Renal pelvis (tissue), 12 donors: ENCODE data around the gene SLC9A3. TPM values are rescaled to one million over a fixed set of nuclear protein-coding genes. Genes with fewer than 3 reads are reported as not detected.

Experiments used
- DNase-seq: peaks from one replicate; pipeline ENCODE4 v3.0.0-alpha.2; 2013
- long read RNA-seq, 16 experiments: transcript quantifications; one replicate each; lab custom pipeline, GENCODE V29; 2026
- polyA plus RNA-seq, 3 donors: library from polyadenylated mRNA; unstranded; fragments of 120-200 nt; gene quantifications; one replicate each; pipeline ENCODE4 v1.2.1, GENCODE V29; 2013; ENCODE audit not compliant: insufficient read length in 3 of 3

The SLC9A3 gene
- 10 to 100 TPM; 46.4 to 69.6 (median 58.0) TPM for polyA plus RNA-seq
- long read RNA-seq, donor 1, transcript SLC9A3-201 (17 exons, 2,584 nt): major isoform, 6 of 6 reads
- long read RNA-seq, donor 1, partial matches to known transcripts: 0 of 6 reads
- long read RNA-seq, donor 1, other reads (novel, unspliced or antisense): 0 of 6 reads
- long read RNA-seq, donor 2, partial matches to known transcripts: 8 of 12 reads
- long read RNA-seq, donor 2, other reads (novel, unspliced or antisense): 0 of 12 reads
- long read RNA-seq, donor 3, transcript SLC9A3-201 (17 exons, 2,584 nt): major isoform, 7 of 7 reads
- long read RNA-seq, donor 3, partial matches to known transcripts: 0 of 7 reads
- long read RNA-seq, donor 3, other reads (novel, unspliced or antisense): 0 of 7 reads
- long read RNA-seq, donor 4, transcript SLC9A3-201 (17 exons, 2,584 nt): major isoform, 6 of 25 reads
- long read RNA-seq, donor 4, partial matches to known transcripts: 19 of 25 reads
- long read RNA-seq, donor 4, other reads (novel, unspliced or antisense): 0 of 25 reads
- long read RNA-seq, donor 5, partial matches to known transcripts: 0 of 1 reads
- long read RNA-seq, donor 5, other reads (novel, unspliced or antisense): 0 of 1 reads
- long read RNA-seq, donor 6, partial matches to known transcripts: 17 of 22 reads
- long read RNA-seq, donor 6, other reads (novel, unspliced or antisense): 0 of 22 reads
- long read RNA-seq, donor 7, transcript SLC9A3-201 (17 exons, 2,584 nt): major isoform, 8 of 44 reads
- long read RNA-seq, donor 7, partial matches to known transcripts: 34 of 44 reads
- long read RNA-seq, donor 7, other reads (novel, unspliced or antisense): 0 of 44 reads
- long read RNA-seq, donor 8: 0 reads
- long read RNA-seq, donor 9, transcript SLC9A3-201 (17 exons, 2,584 nt): major isoform, 5 of 10 reads
- long read RNA-seq, donor 9, partial matches to known transcripts: 5 of 10 reads
- long read RNA-seq, donor 9, other reads (novel, unspliced or antisense): 0 of 10 reads
- long read RNA-seq, donor 10, partial matches to known transcripts: 6 of 17 reads
- long read RNA-seq, donor 10, other reads (novel, unspliced or antisense): 5 of 17 reads
- long read RNA-seq, donor 11, transcript SLC9A3-201 (17 exons, 2,584 nt): major isoform, 8 of 29 reads
- long read RNA-seq, donor 11, partial matches to known transcripts: 21 of 29 reads
- long read RNA-seq, donor 11, other reads (novel, unspliced or antisense): 0 of 29 reads
- long read RNA-seq, donor 12, transcript SLC9A3-201 (17 exons, 2,584 nt): major isoform, 8 of 19 reads
- long read RNA-seq, donor 12, partial matches to known transcripts: 11 of 19 reads
- long read RNA-seq, donor 12, other reads (novel, unspliced or antisense): 0 of 19 reads
- long read RNA-seq, donor 13, partial matches to known transcripts: 54 of 55 reads
- long read RNA-seq, donor 13, other reads (novel, unspliced or antisense): 0 of 55 reads
- long read RNA-seq, donor 14, full-length matches to known transcripts: 9 of 17 reads
- long read RNA-seq, donor 14, partial matches to known transcripts: 8 of 17 reads
- long read RNA-seq, donor 14, other reads (novel, unspliced or antisense): 0 of 17 reads
- long read RNA-seq, donor 15, transcript SLC9A3-201 (17 exons, 2,584 nt): major isoform, 8 of 19 reads
- long read RNA-seq, donor 15, partial matches to known transcripts: 10 of 19 reads
- long read RNA-seq, donor 15, other reads (novel, unspliced or antisense): 0 of 19 reads
- long read RNA-seq, donor 16, partial matches to known transcripts: 6 of 9 reads
- long read RNA-seq, donor 16, other reads (novel, unspliced or antisense): 0 of 9 reads

DNA sequence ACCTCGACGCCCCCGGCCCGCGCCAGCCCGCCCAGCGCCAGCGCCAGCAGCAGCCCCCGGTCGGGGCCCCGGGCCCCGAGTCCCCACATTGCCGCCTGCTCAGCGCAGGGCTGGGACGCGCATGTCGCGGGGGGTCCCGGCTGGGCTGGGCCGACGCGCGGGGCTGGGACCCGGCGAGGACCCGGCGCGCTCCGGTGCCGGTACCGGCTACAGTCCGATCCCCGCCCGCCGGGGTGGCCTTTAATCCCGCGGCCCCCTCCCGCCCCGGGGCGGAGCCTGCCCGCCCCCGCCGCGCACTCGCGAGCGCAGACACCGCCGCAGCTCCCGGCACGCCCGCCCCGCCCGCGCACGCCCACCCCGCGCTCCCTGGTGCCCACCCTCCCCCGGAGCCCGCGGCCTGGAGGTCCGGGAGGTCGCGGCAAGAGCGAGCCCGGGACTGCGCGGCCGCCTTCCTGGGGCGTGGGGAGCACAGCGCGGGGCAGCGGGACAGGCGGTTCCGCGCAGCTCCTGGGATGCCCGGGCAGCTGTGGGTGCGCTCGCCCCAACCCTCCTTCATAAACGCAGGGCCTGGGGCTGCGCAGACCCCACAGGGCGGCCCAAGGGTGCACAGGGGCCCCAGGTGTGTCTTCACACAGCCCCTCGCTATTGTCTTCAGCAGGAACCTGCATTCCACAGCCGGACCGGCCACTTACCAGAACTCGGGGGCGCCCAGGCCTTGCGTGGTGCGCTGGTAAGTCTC, at the start of gene SLC9A3:
TSS of gene SLC9A3 (minus strand) at position 216 of the 739 bp plus-strand sequence.
- DNase-seq: no peak

DNA sequence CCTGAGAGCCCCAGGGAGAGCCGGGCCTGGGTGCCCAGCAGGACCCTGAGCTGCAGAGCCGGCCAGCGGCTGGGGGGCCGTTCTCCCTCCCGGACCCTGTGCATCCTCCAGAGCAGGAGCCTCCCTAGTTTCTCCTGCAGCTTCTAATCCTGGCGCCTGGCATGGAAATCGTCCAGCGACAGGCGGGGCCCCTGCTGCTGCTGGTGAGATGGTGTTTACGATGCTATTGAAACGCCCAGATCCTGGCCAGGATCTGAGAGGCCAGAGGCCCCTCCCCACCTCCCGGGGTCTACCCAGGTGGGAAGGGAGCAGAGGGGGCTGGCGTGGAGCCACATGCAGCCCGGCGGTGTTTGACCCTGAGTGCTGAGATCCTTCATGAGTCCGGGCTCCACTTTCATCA, 49.7 kb upstream of the SLC9A3 start:
- DNase-seq: no peak

DNA sequence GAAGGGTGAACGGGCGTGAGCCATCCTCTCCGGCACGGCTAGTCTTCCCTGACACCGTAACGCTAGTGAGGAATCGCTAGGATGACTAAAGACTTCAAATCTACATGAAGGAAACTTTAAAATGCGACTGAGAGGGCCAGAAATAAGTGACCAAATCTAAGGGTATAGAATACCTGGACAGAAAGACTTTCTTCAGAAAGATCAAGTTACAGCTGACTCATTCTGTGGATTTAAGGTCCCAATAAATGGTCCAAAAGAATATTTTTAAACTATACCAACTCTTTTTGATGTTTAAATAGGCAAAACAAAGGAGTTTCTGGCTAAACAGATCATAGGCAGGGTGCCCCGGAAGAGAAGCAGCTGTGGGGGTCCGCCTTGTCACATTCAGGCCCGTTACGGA, 49.0 kb upstream of the SLC9A3 start:
- DNase-seq: no peak

DNA sequence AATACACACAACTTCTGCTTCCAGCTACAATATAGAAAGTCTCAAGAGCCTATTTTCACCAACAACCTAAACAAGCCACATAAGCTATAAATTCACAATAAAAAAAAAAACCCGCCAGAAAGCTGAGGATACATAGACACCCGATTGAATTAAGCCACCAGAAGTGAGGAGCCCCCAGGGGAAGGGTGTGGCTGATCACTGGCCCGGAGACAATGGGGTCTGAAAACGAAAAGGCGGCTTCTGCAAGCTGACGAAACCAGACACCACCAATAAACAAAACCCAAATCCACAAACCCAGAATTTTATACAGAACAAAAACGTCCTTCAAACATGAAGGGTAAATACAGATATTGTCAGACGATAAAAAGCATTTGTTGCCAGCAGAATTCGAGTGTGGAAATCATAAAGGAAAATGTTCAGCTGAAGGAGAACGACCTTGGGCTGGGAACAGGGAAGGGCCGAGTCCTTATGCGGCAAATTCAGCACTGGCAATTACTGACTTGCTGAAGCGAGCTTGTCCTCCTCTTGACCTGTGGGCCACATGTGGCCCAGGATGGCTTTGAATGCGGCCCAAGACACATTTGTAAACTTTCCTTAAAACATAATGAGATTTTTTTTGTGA, 48.3 kb upstream of the SLC9A3 start:
- no peak for DNase-seq

DNA sequence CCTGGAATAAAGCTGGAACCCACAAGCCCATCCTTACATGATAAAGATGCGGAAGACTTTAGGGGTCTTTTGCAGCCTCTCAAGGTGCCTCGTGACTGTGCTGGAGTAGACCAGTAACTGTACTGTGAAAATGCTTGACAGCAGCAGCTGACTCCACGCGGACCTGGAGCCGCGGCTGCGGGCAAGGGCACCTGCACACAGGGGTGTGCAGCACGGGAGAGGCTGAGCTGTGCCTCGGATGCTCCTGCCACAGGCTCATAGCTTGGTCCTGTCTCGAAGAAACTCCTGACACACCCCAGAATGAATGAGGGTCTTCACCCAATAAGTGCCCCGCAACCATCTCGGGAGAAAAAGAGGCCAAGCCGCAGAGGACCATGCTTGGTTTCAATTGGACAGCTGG, 47.5 kb upstream of the SLC9A3 start:
- no peak for DNase-seq

DNA sequence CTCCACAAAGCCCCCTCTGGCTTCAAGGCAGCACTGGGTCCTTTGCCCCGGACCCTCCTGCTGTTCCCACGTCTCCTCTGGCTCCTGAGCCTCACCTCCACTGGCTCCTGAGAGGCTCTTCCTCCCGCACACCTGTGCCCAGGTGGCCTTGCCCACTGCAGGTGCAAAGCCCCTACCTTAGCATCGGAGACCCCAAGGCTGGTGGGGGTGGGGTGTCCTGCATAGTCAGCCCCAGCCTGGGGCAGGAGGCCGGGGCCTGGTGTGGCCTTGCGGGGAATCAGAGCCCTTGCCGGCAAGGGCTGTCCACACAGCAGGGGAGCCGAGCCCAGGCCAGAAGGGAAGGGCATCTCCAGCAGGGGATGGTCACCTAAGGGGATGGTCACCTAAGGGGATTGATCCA, 46.6 kb upstream of the SLC9A3 start:
- no peak for DNase-seq

DNA sequence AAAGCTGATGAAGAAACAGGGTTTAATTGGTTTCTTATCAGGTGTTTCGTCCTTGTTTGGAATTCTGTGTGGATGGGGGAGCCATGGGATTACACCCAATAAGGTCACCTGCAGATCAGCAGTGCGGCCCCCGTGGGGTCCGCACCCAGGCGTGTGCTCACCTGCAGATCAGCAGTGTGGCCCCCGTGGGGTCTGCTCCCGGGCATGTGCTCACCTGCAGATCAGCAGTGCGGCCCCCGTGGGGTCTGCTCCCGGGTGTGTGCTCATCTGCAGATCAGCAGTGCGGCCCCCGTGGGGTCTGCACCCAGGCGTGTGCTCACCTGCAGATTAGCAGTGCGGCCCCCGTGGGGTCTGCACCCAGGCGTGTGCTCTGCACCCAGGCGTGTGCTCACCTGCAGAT, 46.2 kb upstream of the SLC9A3 start:
- DNase-seq: no peak

DNA sequence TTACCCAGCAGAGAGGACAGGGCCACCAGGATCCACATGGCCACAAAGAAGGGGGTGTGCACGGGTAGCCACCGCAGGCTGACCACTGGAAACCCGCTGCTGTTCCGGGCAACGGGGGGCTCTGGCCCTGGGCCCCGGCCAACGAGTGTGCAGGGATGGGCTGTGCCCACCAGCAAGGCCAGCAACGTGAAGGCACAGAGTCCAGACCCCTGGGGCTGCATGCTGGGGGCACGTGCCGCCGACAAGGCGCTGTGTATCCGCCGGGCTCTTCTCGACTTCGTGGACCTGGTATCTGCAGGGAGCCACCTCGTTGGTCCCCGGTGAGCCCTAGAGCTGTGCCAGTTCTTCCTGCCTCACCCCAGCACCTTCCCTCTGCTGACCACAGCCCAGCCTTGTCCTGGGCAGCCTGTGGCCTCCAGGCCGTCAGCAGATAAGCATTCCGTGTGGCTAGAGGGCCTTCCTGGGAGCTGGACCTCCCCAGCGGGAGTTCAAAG, 45.7 kb upstream of the SLC9A3 start:
- no peak for DNase-seq

DNA sequence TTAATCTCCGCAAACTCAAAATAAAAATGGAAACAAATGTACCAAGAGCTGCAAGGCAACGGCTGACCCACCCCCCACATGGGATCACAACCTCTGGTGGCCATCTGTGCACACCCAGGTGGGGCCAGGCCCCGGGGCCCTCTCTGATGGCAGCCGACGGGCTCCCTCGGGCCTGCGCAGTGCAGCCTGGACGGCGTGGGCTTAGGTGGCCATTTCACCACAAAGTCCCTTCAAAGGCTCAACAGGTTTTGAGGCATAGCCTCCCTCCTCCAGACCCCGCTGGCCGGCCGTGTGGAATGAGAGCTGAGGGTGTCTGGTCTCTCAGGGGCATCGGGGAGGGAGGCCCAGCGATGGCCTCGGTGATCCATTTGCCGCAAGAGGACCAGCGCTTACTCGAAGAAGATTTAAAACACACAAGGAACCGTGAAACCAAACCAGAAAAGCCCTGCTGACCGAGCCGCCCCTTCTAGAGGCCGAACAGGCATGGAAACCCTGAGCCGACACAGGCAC, 45.2 kb upstream of the SLC9A3 start:
- no peak for DNase-seq

DNA sequence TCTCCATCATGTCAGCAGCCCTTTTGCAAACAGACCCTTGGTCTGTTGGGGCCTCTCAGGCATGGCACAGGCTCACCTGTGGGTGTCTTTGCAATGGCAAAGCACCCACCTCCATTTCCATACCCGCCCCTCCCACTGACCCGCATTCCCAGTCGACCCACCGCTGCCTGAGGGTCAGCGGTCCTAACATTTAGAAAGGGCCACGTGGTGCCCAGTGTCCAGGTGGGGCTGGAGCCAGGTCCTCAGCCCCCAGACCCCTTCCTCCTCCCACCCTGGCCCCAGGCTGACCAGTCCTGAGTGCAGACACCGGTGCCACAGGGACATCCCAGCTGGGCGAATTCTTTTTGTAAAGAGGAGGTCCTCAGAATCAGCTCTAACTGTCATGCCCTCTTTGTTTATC, 44.6 kb upstream of the SLC9A3 start:
- no peak for DNase-seq

DNA sequence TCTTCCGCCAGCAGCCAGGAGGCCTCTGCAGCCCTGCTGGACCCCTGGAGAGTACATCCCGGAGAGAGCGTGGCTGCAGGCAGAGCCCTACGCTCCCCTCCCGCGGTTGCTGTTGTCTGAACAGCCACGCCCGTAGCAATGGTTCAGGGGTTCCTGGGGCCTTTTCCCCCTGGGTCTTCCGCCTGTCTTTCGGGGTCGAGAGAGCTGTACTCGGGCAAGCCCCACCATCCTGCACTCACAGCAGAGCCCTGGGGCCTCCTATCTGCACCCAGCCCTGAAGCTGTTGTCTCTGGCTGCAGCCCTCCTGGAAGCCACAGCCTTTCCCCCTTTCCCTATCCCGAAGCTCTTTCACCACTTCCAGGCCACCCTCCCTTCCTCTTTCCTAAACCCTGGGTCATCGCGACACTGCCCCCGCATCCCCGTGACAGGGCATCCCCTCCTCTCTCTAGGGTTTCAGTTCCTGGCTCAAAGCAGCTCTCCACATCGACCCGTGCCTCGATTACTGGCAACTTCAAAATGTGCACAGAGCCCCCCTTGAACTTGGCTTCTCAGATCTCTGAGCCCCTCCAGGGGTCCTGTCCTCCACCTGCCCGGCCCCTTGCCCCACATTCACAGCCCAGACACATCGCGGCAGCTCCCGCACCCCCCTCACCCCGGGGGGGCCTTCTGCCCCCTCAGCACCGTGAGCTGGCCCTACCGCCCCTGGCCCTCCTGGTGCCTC, 44.0 kb upstream of the SLC9A3 start:
- DNase-seq: no peak

DNA sequence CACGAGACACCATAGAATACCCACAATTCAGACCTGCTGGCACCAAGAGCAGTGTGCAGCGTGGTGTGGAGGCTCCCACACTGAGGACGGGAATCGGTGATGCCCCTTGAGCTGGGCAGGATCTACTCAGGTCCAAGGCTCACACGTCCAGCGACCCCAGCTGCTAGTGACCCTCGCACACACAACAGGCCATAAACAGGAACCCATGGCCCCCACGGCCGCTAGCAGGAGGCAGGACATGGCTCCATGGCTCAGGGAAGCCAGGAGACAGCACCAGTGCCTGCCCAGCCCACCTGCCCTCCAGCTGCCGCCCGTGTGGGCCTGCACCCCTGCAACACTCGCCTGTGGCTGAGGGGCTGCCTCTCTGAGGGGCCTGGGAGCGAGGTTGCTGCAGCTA, 43.4 kb upstream of the SLC9A3 start:
- no peak for DNase-seq

DNA sequence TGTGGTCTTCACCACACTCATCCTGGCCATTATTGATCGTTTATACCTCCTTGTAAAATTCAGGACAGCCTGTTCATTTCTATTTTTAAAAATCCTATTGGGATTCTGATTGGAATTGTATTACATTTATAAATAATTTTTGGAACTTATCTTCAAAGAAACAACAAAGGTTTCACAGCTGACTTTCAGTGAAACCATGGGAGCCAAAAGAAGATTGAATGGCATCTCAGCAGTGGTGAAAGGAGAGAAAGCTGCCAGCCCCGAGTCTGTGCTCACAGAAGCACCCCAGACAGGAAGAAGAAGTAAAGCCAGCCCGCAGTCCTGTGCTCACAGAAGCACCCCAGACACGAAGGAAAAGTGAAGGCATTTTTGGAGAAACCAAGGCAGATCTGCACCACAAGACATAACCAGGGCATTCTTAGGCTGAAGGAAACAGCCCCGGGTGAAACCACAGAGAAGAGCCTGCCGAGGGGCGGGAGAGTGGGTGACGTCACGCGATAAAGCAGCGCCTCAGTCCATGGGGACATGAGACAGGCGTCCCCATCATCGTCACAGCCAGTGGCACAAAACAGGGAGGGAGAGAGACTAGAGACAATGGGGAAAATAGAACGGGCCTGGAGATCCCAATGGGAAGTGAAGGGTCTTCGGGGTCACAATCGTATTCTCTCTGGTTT, 42.5 kb upstream of the SLC9A3 start:
- DNase-seq: no peak

DNA sequence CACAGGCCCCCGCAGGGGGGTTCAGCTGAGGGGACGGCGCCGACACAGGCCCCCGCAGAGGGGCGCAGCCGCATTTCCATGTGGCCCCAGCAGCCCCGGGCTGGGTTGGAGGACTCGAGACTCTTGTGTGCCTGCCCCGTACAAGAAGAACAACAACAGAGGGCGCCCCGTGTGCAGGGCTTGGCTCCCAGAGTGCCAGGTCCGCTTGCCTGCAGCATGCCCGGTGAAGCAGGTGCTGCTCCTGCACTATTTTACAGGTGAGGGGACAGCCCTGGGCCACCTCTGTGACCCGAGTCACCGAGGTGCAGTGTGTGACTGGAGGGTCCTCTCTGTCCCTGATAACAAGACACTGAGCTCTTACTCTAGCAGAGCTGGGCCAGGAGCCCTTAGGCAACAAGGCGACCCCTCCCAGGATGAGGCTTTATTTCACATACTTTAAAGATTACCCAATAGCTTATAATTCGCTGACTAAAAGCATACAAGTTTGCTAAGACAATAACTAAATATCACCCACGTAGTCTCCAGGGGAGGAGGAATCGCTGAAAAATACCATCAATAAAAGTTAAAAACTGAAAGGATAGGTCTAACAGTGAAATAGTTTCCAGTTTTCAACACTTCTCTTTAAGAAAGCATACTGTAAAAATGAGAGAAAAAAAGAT, 41.7 kb upstream of the SLC9A3 start:
- DNase-seq: no peak

DNA sequence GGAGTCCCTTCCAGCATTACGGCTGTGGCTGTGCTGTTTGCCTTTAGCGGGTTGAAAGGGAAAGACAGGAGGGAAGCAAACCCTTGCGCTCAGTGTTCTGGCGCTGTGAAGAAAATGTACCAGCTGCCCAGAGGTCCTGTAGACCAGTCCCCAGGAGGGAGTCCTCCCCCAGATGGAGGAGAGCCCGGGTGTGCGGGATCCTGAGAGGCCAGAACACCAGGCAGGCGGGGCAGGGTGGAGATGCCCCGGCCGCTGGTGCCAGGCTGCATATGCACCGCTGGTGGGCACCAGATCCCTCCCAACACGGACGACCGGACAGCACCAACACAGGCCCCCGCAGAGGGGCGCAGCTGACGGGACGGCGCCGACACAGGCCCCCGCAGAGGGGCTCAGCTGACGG, 37.2 kb upstream of the SLC9A3 start:
- DNase-seq: no peak

DNA sequence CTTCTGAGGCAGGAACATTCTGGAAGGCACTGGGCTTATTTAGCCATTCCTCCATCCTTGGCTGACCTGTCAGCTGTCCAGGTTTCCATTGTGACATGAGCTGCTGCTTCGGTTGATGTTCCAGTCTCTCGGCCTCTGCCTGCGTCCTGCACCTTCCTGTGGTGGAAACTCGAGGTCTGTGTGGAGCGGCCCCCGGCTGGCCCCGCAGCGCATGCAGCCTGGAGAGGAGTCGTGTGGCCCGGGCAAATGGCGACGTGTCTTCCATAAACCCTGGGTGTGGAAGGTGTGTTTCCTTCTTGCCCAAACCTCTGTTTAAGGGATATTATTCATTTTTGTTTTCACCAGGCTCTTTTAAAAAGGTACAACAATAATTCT, 36.5 kb upstream of the SLC9A3 start:
- DNase-seq: no peak

DNA sequence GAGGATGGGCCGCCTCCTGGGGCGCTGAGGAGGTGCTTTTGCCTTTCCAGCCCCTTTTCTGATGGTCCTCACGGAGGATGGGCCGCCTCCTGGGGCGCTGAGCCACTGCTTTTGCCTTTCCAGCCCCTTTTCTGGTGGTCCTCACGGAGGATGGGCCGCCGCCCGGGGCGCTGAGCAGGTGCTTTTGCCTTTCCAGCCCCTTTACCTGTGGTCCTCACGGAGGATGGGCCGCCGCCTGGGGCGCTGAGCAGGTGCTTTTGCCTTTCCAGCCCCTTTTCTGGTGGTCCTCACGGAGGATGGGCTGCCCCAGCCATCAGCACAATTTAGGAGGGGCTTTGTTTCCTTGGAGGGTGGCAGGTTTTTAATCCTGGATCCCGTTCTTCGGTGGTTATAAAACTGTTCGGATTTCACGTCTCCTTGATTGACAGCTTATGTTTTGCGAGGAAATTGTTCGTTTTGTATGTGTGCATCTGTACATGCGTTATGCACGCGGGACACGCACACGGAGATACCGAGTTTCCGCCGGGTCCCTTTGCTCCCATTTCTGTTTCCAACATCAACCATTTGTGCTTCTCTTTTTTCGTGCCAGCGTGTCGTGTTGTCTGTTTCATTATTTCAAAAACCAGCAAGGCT, 34.7 kb upstream of the SLC9A3 start:
- DNase-seq: no peak
